NCI-H2196 (cell line): Measurements from ENCODE around the gene JOSD1.

ENCODE experiments used
- DNase-seq: peaks from one replicate; lab custom pipeline; 2025; ENCODE audit not compliant: unreplicated experiment; lab: John Stamatoyannopoulos, UW

The JOSD1 gene

DNA sequence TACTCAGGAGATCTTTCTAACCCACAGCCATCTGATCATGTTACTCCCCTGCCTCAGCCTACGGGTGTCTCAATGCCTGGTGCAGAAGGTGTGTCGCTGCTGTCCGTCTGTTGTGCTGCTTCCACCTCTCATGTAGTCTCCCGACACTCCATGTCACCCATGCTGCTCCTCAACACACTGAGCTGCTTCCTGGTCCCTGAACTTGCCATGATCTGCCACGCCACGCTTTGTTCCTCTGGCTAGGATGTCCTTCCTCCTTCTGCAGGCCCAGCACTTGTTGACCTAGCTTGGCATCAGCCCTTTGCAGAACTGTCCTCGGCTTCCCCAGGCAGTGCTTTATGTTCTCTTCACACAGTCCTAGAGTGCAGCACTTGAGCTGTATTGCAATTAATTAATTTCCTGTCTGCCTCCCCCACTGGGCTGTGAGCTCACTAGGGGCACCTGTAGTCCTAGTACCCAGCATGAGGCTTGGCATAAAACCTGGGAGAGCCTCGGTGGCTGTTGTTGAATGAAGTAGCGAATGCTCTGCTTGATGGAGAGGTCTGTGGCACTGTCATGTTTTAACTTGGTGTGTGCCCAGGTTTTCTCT, 14.5 kb upstream of the JOSD1 start:
- peak; percentile 36 for DNase-seq

DNA sequence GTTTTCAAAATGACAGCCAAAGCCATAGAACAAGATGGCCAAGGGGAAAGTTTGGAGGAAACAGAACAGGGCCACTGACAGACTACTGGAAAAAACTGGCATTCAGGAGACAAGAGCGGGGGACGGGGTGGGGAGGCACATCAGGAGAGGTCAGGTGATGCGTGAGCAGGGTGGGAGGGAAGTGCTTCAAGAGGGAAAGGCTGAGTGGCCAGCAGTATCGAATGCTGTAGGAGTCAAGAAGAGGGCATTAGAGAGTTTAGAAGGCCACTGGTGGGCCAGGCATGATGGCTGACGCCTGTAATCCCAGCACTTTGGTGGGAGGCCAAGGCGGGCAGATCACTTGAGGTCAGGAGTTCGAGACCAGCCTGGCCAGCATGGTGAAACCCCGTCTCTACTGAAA, 13.2 kb upstream of the JOSD1 start:
- no peak for DNase-seq

DNA sequence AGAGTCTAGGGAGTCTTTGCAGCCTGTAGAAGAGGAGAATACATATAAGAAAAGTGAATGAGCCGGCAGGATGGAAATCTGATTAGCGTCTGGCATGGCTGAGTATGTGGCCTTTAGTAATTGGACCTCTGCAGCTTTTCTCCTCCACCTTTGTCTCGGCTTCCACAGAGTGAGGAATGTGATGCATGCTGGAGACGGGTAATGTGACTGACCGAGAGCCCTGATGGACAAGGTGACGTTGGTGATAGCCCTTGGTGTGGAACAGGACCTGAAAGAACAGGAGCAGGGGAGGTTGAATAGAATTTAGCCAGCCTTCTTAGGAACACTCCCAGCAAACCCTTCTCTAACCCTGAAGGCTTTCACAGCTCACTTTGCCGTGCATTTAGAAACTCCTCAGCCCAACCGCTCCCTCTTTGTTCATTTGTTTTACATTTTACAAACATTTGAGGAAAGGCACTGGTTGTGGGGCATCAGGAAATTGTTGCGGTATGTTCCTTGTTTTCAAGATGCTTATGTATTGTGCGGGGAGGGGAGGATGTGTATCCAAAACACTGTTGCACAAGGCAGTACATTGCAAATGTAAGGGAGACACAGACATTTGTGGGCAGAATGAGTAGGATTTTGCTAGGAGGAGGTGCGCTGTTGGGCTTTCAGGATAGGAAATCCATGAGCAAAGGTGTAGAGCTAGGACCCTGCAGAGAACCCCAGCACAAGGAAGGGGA, 11.9 kb upstream of the JOSD1 start:
- DNase-seq, result no peak

DNA sequence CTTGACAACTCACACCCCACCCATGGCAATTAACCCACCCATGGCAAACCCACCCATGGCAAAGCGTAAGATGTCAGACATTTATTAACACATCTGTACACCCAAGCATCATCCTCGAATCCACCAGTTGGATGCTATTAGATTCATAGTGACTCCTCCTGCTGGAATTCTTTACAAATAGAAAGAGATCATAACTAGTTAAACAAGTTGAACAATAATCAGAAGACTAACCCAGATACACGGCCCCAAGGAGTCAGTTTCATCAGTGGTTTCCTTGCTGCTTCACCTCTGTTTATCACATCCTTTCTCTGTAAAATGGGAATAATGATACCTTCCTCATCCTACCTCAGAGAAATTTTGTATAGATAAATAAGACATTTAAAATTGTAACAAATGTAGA, 10.1 kb upstream of the JOSD1 start:
- DNase-seq, result no peak

DNA sequence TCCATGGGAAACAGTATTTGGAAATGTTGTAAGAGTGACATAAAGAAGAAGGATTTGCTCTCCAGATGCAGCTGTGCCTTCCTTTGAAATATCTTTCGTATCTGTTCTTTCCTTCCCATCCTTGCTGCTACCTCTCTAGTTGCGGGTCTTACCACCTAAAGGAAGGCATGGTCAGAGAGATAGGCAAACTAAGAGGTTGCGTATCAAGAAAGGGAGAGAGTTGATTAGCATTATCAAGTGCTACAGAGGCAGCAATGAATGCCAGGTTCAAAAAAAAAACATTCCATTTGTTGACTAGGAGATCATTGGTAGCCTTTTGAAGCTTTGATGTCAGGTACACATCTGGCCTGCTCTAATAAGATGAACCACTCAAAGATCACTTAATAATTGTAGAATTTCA, 9.6 kb upstream of the JOSD1 start:
- no peak for DNase-seq

DNA sequence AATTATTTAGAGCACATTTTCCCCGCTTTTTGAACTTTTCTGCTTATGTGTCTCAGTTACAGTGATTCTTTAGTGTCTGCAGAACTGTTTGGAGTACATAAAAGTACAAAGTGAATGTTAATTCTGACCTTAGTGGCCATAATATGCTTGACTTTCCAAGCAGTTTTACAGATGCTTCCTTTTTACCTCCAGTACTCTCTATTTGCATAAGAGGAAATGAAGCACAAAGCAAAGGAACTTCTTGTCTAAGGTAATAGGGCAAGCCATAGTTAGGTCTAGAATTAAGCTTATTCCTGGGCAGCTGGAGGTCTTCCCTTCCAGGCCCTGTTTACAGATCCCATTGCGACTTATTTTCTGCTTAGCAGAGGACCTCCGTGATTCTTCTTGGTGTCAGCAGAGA, 8.6 kb upstream of the JOSD1 start:
- DNase-seq, result no peak

DNA sequence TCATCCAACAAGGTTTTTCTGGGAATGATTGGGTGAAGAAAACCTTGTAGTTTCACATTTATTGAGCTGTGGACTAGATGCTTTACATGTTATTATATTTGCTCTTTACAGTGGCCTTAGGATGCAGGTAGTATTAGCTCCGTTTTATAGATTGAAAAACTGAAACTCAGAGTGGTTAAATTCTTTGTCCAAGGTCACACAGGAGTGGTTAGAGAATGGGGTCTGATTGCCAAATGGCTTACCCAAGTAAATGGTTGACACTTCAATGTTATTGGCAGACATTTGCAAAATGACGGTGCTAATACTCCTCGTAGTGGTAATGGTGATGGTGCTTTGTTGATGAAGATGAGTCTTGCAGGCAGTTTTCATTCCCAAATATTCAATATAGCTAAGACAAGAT, 7.2 kb upstream of the JOSD1 start:
- DNase-seq, result no peak

DNA sequence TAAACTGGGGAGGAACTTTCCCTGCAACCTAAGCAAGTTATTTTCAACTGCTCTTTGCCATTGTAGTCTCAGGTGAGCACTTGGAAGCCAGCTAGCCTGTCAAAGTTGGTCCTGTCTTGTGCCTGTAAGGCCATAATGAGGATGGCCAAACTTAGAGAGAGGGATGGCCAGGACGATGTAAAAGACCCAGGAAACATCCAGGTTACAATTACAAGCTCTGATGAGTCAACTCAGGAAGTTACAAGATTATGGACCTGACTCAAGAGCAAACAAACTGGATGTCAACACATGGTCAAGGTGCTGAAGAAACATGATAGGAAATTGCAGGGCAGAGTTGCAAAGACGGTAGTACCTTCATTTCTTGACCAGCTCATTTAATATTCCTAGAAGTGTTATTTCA, 6.6 kb upstream of the JOSD1 start:
- DNase-seq, result no peak

DNA sequence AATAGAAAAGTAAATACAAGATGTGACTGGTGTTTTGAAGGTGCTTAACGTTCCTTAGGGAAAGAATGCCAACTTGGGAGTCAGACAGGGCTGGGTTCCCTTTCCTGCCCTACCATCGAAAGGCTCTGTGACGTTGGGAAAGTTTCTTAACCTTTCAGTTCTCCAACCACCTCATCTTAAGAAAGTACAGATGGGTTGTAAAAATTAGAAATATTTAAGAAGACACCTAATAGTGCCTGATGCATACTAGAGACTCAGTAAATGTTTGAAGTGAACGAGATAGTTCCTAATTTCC, 6.1 kb upstream of the JOSD1 start:
- DNase-seq, result no peak

DNA sequence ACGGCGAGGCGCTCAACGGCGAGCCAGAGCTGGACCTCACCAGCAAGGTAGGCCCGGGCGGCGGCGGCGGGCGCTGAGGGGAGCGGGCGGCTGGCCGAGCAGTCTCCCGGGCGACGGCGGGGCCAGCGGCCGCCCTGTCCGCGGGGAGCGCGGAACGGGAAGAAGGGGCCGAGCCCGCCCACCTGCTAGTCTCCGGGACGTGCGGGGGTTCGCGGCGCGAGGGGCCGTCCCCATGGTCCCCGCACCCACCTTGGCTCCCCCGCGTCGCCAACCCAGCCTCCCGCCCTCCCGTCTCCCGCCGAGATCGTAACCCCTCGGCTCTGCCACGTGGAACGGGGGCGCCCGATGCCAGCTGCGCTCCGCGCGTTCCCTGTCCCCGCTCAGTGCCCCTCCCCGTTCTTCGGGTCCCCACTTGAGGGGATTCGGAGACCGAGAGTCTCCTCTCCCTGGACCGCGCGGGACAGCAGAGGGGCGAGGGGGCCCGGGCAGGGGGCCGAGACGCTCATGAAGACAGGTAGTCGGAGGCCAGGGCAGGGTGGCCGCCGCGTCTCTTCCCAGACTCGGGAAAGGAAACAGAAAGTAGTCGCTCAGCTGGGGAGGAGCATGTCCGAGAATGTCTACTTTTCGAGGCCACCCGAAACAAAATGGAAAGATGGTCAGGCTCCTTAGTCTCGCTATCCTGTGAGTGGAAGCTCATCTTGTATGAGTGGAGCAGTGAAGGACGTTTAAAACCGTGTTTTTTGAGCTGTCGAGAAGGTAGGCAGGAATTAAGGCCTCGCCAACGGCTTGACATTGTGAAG, 5.6 kb upstream of the JOSD1 start:
- no peak for DNase-seq

DNA sequence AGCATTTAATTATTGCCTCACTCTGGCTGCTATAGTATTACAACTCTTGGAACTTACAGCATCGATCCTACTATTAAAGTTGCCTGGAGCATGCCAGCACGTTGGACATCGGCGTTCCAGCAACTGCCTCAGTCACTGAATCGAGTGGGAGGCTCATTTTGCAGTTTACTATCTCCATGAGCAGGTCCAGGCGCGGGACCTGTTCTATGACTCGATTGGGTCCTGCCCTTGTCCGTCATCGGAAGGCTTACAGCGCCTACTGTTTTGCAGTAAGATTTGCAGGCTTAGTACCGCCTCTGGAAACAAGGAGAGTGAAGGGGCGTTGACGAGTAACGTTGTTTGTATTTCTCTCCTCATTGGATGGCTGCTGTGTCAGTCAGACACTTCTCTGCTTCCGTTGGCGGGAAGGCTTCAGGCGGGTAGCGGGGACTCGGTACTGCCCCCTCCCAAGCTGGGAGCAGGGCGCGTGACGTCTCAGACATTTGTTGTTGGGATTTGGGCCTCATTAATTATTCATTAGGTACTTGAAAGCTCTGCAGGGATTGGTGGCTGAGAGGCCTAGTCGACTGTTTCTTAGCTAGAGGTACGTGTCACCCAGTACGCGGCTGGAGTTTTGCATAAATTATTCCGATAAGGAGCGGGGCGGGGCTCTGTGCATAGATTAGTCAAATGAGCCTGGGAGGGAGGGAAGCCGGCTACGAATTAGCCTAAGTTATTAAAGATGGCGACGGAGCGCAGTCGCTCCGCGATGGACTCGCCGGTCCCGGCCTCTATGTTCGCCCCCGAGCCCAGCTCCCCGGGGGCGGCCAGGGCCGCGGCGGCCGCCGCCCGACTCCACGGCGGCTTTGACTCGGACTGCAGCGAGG, 4.7 kb upstream of the JOSD1 start, which contains the start of gene GTPBP1:
Gene GTPBP1 (plus strand): TSS at position 710 of the 866 bp plus-strand sequence. CDS start 12 bp downstream, at position 722.
- peak; percentile 99 for DNase-seq

DNA sequence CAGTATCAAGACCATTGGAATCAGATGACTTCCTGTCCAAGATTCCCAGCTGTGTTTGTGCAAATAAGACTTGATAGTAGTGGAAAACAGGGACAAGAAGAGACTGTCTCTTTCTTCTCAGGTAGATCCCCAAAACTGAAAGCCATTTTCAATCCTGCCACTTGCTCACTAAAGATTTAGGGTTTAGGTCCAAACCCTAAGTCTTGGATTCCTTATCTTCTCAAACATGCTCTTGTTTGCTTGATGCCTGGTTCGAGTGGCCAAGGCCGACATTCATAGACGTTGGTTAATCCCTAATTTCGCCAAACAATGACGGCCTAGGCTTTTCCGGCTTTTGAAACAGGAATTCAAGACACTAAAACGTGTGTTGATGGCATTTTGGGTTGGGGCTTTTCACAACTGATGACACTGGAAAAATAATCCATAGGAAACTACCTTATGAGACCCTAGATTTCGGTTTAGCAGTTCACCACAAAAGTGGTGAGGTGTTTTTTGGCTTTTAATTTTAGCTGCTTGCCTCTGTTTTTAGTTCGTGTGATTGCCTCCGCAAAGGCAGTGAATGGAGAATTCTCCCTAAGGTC, 4.0 kb upstream of the JOSD1 start:
- no peak for DNase-seq

DNA sequence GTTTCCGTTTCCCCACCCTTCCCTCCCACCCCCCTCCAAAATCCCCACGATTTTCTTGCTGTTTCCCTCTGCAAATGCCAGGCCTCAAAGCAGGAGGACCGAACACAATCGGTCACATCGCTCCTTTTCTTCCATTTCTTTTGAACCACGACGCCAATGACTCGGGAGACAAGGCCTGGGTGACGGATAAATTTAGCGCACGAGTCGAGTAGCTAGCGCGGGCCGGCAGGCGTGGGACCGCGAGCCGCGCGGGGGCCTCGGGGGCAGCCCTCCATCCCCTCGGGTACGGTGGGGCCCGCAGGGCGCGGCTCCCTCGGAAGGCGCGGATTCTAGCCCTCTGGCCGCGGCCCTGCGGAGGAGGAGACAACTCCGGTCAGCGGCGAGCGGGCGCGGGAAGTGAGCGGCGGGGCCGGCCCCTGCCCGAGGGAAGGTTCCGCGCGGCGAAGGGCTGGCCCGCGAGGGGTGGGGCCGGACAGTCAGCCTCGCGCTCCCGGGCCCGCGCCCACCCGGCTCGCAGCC, 414 bp downstream of the JOSD1 start:
- DNase-seq, result peak; percentile 25

DNA sequence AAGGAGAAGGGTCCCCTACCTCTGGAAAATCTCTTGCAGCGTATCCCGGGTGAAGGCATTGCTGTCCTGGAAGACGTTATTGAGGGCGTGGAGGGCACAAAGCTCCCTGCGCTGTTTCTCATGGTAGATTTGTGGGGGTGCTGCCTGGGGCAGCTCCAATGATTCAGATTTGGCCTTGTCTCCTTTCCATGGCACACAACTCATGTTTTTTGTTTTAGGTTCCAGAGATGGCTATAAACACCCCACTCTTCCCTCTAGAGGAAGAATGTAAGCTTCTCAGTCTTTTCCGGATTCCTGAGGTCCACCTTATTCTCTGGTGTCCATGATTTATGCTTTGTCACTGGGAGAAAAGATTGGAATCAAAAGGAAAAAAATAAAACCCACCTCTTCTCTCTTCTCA, 959 bp downstream of the JOSD1 start:
- no peak for DNase-seq

DNA sequence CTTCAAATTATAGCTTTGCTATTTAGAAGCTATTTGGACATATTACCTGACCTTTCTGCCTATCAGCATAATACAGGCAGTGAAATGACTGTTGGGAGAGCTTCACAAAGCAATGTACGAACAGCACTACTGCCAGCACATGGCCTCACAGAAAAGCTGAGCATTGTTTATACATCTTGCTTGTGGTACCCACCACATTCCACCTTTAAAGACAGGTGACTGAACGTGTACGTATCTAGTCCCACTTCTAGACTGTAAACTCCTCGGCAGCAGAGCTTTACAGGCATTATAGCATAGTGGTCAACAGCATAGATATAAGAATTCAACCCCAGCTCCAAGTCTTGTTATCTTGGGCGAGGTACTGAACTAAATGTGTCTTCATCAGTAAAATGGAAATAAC, 1.6 kb downstream of the JOSD1 start:
- no peak for DNase-seq

DNA sequence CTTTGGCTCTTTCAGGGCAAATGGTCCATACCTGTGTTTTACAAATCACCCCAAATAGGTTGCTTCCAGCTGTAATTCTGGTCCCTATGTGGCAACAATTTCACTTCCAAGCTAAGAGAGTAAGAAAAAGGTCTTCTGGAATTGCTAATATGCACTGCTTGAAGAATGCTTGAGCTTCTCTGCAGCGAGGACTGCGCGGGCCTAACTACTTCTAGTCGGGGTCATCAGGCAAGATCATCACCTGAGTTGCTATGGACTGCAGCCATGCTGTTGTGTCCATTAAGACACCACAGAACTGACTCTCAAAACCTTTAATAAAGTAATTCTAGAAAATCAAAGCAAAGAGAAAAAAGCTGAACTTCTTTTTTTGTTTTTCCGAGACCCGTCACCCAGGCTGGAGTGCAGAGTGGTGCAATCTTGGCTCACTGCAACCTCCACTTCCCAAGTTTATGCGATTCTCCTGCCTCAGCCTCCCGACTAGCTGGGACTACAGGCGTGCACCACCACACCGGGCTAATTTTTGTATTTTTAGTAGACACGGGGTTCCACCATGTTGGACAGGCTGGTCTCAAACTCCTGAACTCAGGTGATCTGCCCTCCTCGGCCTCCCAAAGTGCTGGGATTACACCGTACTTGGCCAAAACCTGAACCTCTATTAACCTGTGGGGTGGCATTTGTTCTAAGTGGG, 2.2 kb downstream of the JOSD1 start:
- no peak for DNase-seq

DNA sequence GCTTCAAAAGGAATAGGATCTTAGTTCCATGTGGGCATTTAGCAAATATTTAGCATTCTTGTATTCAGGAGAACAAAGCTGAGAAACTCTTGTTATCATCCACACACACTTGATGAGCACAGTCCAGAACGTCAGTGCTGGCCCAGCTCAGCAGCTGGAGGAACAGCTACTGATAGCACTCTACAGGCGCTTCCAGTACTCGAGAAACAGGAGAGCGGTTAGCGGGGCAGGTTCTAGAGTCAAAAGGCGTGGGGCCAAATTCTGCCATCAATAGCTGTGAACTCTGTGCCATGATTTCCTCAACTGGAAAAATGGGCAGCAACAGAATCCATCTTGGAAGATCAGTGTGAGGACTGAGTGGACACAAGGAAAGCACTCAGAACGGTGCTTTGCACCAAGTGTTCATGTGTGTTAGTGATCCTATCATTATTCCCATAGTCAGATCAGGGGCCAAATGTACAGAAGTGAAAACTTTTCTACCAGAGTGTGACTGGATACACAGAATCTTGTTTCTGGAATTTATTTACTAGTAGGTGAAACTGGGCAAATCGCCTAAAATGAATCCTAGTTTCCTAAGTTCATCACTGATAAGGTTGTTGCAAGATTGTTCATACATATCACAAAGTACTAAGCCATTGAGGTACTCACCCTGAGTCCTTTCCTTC, 3.2 kb downstream of the JOSD1 start:
- DNase-seq, result no peak

DNA sequence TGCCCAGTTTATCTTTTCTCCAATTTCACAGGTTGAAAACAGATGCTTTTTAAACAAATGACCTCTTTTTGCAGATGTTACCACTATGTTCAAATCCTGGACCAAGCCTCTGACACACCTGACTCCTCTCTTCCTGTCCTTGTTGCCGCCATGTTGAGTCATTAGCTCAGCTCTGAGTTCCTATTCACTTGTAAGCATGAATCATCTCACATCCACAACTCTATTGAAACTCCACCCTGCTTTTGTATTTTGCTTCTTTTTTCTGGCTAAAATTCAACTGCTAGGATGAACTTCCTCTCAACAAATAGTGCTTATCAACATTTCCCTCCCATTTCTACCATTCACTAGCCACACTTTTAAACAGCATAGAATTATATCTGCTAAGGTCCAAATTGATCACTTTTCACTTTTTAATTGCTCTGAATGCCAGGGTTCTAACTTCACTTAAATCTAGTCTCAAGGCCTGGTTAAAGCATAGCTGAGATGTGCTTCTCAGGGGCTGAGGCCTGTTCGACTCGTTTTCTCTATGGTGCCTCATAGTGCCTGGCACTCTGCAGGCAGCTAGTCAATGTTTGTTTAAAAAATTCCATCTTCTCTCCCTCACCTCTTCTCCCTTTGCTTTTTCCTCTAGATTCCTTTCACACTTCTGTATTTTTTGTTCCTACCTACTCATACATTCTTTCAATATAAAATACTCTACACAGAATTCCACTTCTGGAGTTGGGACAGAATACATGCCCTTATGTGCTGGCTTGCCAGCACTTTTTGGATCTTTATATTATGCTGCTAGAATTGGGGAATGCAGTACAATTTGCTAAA, 3.9 kb downstream of the JOSD1 start:
- DNase-seq, result no peak

DNA sequence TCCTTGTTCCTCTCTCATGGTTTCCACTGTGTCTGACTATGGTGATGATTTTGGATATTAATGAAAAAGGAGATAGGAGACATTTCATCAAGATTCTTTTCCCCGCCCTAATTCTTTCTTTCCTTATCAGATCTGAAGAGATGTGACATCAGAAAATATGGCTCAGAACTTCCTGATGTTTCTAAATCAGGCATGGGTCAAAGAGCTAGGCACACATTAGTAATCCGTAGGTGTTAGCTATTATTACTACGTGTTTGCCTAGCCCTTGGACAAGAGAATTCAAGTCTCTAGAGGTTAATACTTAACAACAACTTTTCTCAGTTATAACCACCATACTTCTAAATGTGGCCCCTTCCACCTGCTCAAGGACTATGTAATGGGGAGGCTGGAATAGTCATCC, 5.8 kb downstream of the JOSD1 start:
- DNase-seq, result no peak
